Keratinocyte (primary cell): ENCODE measurements around the gene ZBTB49. TPM values are rescaled to one million over a fixed set of nuclear protein-coding genes. Genes with fewer than 3 reads are reported as not detected.
"Not testable (repeated sequence)": the region's sequence is repeated elsewhere in the genome, so short reads cannot be mapped to it uniquely, and the experiment has no call there.

Experiments used
- DNase-seq: peaks from one replicate; pipeline ENCODE4 v3.0.0-alpha.2; 2011; ENCODE audit warnings: low read depth, missing footprints, low spot score
- FAIRE-seq: peaks from 2 replicates; lab custom pipeline; 2011; peaks lifted over from hg19 to GRCh38; lab: Jason Lieb, UNC
- H2AFZ ChIP-seq: 2 replicates; pipeline ENCODE4 v1.6.0; 2012; ENCODE audit warnings: low read length, control low read depth, inconsistent platforms; ENCODE audit not compliant: control insufficient read depth
- H3K27ac ChIP-seq: 2 replicates; pipeline ENCODE4 v1.5.1; 2011; ENCODE audit warnings: low read length; ENCODE audit not compliant: control insufficient read depth, insufficient read depth
- H3K27me3 ChIP-seq: 3 replicates; pipeline ENCODE4 v1.6.0; 2011; ENCODE audit warnings: low read length; ENCODE audit not compliant: control insufficient read depth, insufficient read depth; ENCODE audit errors: extremely low read depth
- H3K36me3 ChIP-seq, 2 experiments: 2 replicates in 1 of 2; 3 replicates in 1 of 2; pipeline ENCODE4 v1.5.1; 2011; ENCODE audit warnings: low read length in 2 of 2, mild to moderate bottlenecking in 1 of 2; ENCODE audit not compliant: control insufficient read depth in 2 of 2, insufficient read depth in 2 of 2; ENCODE audit errors: extremely low read depth in 1 of 2
- H3K4me1 ChIP-seq: 3 replicates; pipeline ENCODE4 v1.5.1; 2011; ENCODE audit warnings: low read length; ENCODE audit not compliant: control insufficient read depth, insufficient read depth; ENCODE audit errors: extremely low read depth
- H3K4me2 ChIP-seq: 3 replicates; pipeline ENCODE4 v1.6.0; 2011; ENCODE audit warnings: low read depth, low read length; ENCODE audit not compliant: control insufficient read depth, insufficient read depth; ENCODE audit errors: extremely low read depth
- H3K4me3 ChIP-seq, 3 experiments: fragments of 200-600 bp in 1 of 3; sonication (generic) in 1 of 3; 2 replicates in 2 of 3; 3 replicates in 1 of 3; pipeline ENCODE4 v1.5.1; 2011 to 2016; ENCODE audit warnings: low read length in 3 of 3, mild to moderate bottlenecking in 3 of 3, control low read depth in 2 of 3, inconsistent platforms in 1 of 3, low read depth in 1 of 3, mixed read lengths in 1 of 3, mixed run types in 1 of 3, moderate library complexity in 1 of 3; ENCODE audit not compliant: control insufficient read depth in 2 of 3, insufficient read depth in 2 of 3; ENCODE audit errors: extremely low read depth in 1 of 3
- H3K79me2 ChIP-seq: 2 replicates; pipeline ENCODE4 v1.6.0; 2012; ENCODE audit warnings: low read length; ENCODE audit not compliant: control insufficient read depth, insufficient read depth
- H3K9ac ChIP-seq: 3 replicates; pipeline ENCODE4 v1.6.0; 2011; ENCODE audit warnings: low read length; ENCODE audit not compliant: control insufficient read depth, insufficient read depth; ENCODE audit errors: extremely low read depth
- H3K9me1 ChIP-seq: 3 replicates; pipeline ENCODE4 v1.6.0; 2011; ENCODE audit warnings: low read length; ENCODE audit not compliant: control insufficient read depth, insufficient read depth; ENCODE audit errors: extremely low read depth
- H3K9me3 ChIP-seq: 2 replicates; pipeline ENCODE4 v1.5.1; 2012; ENCODE audit warnings: low read depth, low read length; ENCODE audit not compliant: control insufficient read depth
- H4K20me1 ChIP-seq: 3 replicates; pipeline ENCODE4 v1.6.0; 2011; ENCODE audit warnings: low read length; ENCODE audit not compliant: control insufficient read depth, insufficient read depth; ENCODE audit errors: extremely low read depth
- CTCF ChIP-seq, 3 experiments: IDR thresholded peaks in 1 of 3; conservative IDR thresholded peaks in 1 of 3; optimal IDR thresholded peaks in 1 of 3; 2 replicates in 2 of 3; 3 replicates in 1 of 3; pipeline versions ENCODE3 to v1.5.1; 2011; ENCODE audit warnings: low read length in 3 of 3, mild to moderate bottlenecking in 3 of 3, moderate library complexity in 2 of 3, control low read depth in 1 of 3, inconsistent platforms in 1 of 3; ENCODE audit not compliant: insufficient read depth in 2 of 3; ENCODE audit errors: extremely low read depth in 1 of 3
- EZH2 ChIP-seq: IDR thresholded peaks from one replicate; pipeline ENCODE4 v1.6.1; 2012; ENCODE audit warnings: inconsistent platforms, mild to moderate bottlenecking, low read length, moderate library complexity
- dilution Hi-C: fragments of 300-500 bp; cut with MboI; formaldehyde crosslinking; loops from one replicate; pipeline ENCODE4 v1.7.0; 2020; ENCODE audit warnings: low sequenced_read_pairs; ENCODE audit not compliant: extremely low pct_ligation_motif_present
- polyA plus RNA-seq, 5 experiments: library from polyadenylated mRNA; depleted of rRNA in 3 of 5; stranded (reverse) in 3 of 5; stranded (forward) in 1 of 5; unstranded in 1 of 5; fragments of >200 nt; gene quantifications; 1 replicate in 1 of 5; 2 replicates in 3 of 5; 3 replicates in 1 of 5; pipeline versions ENCODE4 v1.2.1 to v1.2.3, GENCODE V29; 2011 to 2012; ENCODE audit warnings: missing spikeins in 2 of 5, low read depth in 1 of 5, low replicate concordance in 1 of 5

The ZBTB49 gene
- polyA plus RNA-seq, 1 donor (not counting 4 experiments of a cell fraction or from before 2014, with no cell fraction given) = 3.8 TPM

- H3K36me3 ChIP-seq = no peaks in the 10 kb centered on the region
- H3K4me1 ChIP-seq = no peaks in the 10 kb centered on the region
- H4K20me1 ChIP-seq = no peaks in the 10 kb centered on the region
- peaks cover 6% of the 10 kb centered on the region for H3K27me3 ChIP-seq
- no peaks in the 10 kb centered on the region for H3K9me1 ChIP-seq
- DNase-seq = no peak
- H3K4me2 ChIP-seq = no peak overlapping the region
- H3K4me3 ChIP-seq = no peak overlapping the region
- no peaks in the 10 kb centered on the region for H3K79me2 ChIP-seq
- TF ChIP-seq CTCF (optimal IDR thresholded peaks at IDR 0.05 in 1 of 3, IDR thresholded peaks at IDR 0.05 in 1 of 3, conservative IDR thresholded peaks at IDR 0.05 in 1 of 3; ENCODE audit: extremely low read depth in 1 of 3, insufficient read depth in 2 of 3, low read length in 3 of 3) (no peak), EZH2 (no peak)
- no peak for FAIRE-seq
- dilution Hi-C loops = no loop called here
- no peak overlapping the region for H3K9ac ChIP-seq
- H3K9me3 ChIP-seq = no peaks in the 10 kb centered on the region
- H3K27ac ChIP-seq = no peak overlapping the region
- H2AFZ ChIP-seq = no peak overlapping the region
These were observed 53.0 kb downstream of the ZBTB49 start for GRCh38 chr4:4343038-4343437.

GRCh38 chr4:4344915-4345527 lies 55.0 kb downstream of the ZBTB49 start:
- no peaks in the 10 kb centered on the region for H3K9me1 ChIP-seq
- H3K4me3 ChIP-seq = no peak overlapping the region
- no peaks in the 10 kb centered on the region for H4K20me1 ChIP-seq
- H3K27ac ChIP-seq = no peak overlapping the region
- no peaks in the 10 kb centered on the region for H3K27me3 ChIP-seq
- FAIRE-seq = no peak
- TF ChIP-seq EZH2 = no peak
- no peak overlapping the region for H3K9ac ChIP-seq
- H3K9me3 ChIP-seq = no peaks in the 10 kb centered on the region
- H3K4me1 ChIP-seq = no peaks in the 10 kb centered on the region
- dilution Hi-C loops = no loop called here
- no peaks in the 10 kb centered on the region for H3K36me3 ChIP-seq
- no peak overlapping the region for H3K4me2 ChIP-seq
- H3K79me2 ChIP-seq = no peaks in the 10 kb centered on the region
- no peak for DNase-seq
- H2AFZ ChIP-seq = no peak overlapping the region

- H3K9me1 ChIP-seq = no peaks in the 10 kb centered on the region
- H2AFZ ChIP-seq = no peak overlapping the region
- DNase-seq (no peak), FAIRE-seq (no peak)
- H3K4me2 ChIP-seq = no peak overlapping the region
- no peaks in the 10 kb centered on the region for H3K9me3 ChIP-seq
- H3K4me1 ChIP-seq = no peaks in the 10 kb centered on the region
- H3K9ac ChIP-seq = no peak overlapping the region
- H3K4me3 ChIP-seq = no peak overlapping the region
- no peaks in the 10 kb centered on the region for H3K79me2 ChIP-seq
- H3K27me3 ChIP-seq = no peaks in the 10 kb centered on the region
- H3K36me3 ChIP-seq = no peaks in the 10 kb centered on the region
- dilution Hi-C loops = no loop called here
- TF ChIP-seq EZH2 = no peak
- TF ChIP-seq CTCF (optimal IDR thresholded peaks at IDR 0.05 in 1 of 3, IDR thresholded peaks at IDR 0.05 in 1 of 3, conservative IDR thresholded peaks at IDR 0.05 in 1 of 3; ENCODE audit: extremely low read depth in 1 of 3, insufficient read depth in 2 of 3, low read length in 3 of 3) = no peak
- H3K27ac ChIP-seq = no peak overlapping the region
- no peaks in the 10 kb centered on the region for H4K20me1 ChIP-seq
These were observed 57.5 kb downstream of the ZBTB49 start for GRCh38 chr4:4347585-4347984.

- H3K9ac ChIP-seq, DNase-seq, H3K27ac ChIP-seq, H3K4me1 ChIP-seq, H3K79me2 ChIP-seq, H3K4me2 ChIP-seq, H3K4me3 ChIP-seq, H2AFZ ChIP-seq, dilution Hi-C loops, H3K9me1 ChIP-seq, H3K9me3 ChIP-seq, H3K27me3 ChIP-seq, FAIRE-seq, H3K36me3 ChIP-seq, H4K20me1 ChIP-seq: not testable (repeated sequence)
These were observed 58.5 kb downstream of the ZBTB49 start for GRCh38 chr4:4348585-4348984.
